ENCODE results near the gene AUTS2. TPM values are rescaled to one million over a fixed set of nuclear protein-coding genes. Genes with fewer than 3 reads are reported as not detected.
A peak's percentile ranks its signal among the peaks of the same experiment; 100 is the strongest.

Gene AUTS2
- total RNA-seq, 1 experiment from 2014 or later: 256 TPM

DNA sequence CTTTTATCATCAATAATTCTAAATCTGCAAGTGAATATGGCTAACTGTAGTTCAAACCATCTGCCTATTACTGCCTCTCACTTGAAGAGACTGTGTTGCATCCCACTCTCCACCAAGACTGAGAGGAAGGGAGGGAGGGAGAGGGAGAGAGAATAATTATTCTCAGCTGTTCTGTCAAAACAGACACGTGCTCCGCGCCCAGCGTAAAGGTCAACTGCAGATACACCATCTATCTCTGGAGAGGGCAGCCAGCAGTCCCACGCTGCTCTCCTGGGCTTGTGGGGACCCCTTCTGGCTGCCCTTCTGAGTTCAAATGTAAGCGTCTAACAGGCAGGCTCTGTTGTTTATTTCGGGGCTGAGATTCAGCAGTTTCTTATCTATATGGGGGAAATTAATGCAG is 908.2 kb downstream of the AUTS2 start:
- H3K27ac Mint-ChIP-seq: peak overlapping the region in 1 of 3 experiments; percentile 16; a peak in 1 of 7 replicates

More for the DNA sequence above, 908.2 kb downstream of the AUTS2 start:
- Mint-ChIP-seq H3K4me3 (no peak overlapping the region), H3K4me1 (peaks cover 3% of the 10 kb centered on the region in 2 experiments; a peak in 3 of 4 replicates), H3K9me3 (no peaks in the 10 kb centered on the region), H3K36me3 (ENCODE audit: insufficient read depth in 1 of 3, low read depth in 3 of 3) (no peaks in the 10 kb centered on the region), H3K27me3 (ENCODE audit: low read depth) (peaks cover 3% of the 10 kb centered on the region)
- no peak overlapping the region for H2AFZ ChIP-seq (ENCODE audit: low read length)
- H3K18ac ChIP-seq (ENCODE audit: insufficient read length, low read depth, low read length): no peak overlapping the region
- H2BK12ac ChIP-seq (ENCODE audit: insufficient read length, low read depth, low read length): no peak overlapping the region
- WGBS (ENCODE audit: extremely low coverage, insufficient read length, low lambda C conversion rate): no CpG with 5 or more reads among the region's 7 CpGs
- no peaks in the 10 kb centered on the region for H3K79me2 ChIP-seq (ENCODE audit: insufficient read depth, low read length)
- no peaks in the 10 kb centered on the region for H3K23me2 ChIP-seq (ENCODE audit: insufficient read length, low read depth, low read length, poor library complexity, severe bottlenecking)
- TF ChIP-seq, protein P1, sequence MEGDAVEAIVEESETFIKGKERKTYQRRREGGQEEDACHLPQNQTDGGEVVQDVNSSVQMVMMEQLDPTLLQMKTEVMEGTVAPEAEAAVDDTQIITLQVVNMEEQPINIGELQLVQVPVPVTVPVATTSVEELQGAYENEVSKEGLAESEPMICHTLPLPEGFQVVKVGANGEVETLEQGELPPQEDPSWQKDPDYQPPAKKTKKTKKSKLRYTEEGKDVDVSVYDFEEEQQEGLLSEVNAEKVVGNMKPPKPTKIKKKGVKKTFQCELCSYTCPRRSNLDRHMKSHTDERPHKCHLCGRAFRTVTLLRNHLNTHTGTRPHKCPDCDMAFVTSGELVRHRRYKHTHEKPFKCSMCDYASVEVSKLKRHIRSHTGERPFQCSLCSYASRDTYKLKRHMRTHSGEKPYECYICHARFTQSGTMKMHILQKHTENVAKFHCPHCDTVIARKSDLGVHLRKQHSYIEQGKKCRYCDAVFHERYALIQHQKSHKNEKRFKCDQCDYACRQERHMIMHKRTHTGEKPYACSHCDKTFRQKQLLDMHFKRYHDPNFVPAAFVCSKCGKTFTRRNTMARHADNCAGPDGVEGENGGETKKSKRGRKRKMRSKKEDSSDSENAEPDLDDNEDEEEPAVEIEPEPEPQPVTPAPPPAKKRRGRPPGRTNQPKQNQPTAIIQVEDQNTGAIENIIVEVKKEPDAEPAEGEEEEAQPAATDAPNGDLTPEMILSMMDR (conservative IDR thresholded peaks at IDR 0.05): peak; percentile 77
- no peak overlapping the region for H4K8ac ChIP-seq (replicated peaks; ENCODE audit: insufficient read length, low read depth, low read length)
- no peaks in the 10 kb centered on the region for H3K79me1 ChIP-seq (ENCODE audit: insufficient read depth, low read depth, low read length, poor library complexity, severe bottlenecking)
- H4K20me1 ChIP-seq (ENCODE audit: control insufficient read depth, insufficient read depth, insufficient read length): no peaks in the 10 kb centered on the region
- H3K56ac ChIP-seq (ENCODE audit: insufficient read length, low read depth, low read length): no peak overlapping the region
- no peak overlapping the region for H3K14ac ChIP-seq (ENCODE audit: insufficient read depth, low read length)
- H2BK5ac ChIP-seq (ENCODE audit: insufficient read length, low read length): no peak overlapping the region
- H3K4me2 ChIP-seq (ENCODE audit: insufficient read depth, insufficient read length, low read length): no peak overlapping the region
- H3K23ac ChIP-seq (ENCODE audit: insufficient read length, low read depth, low read length): no peak overlapping the region
- H2BK20ac ChIP-seq (ENCODE audit: low read depth, low read length, poor library complexity, severe bottlenecking): no peak overlapping the region
- no peak overlapping the region for H2AK5ac ChIP-seq (ENCODE audit: insufficient read length, low read length)
- no peaks in the 10 kb centered on the region for H3K27me3 ChIP-seq (ENCODE audit: insufficient read depth, low read length)
- no peak overlapping the region for H2BK120ac ChIP-seq (ENCODE audit: low read depth, low read length, poor library complexity, severe bottlenecking)
- H3K4me1 ChIP-seq (ENCODE audit: insufficient read depth, low read length): no peaks in the 10 kb centered on the region
- H3K27ac ChIP-seq (ENCODE audit: insufficient read length, low read depth, low read length): no peak overlapping the region
- no peak overlapping the region for H4K5ac ChIP-seq (ENCODE audit: insufficient read length, low read depth, low read length)
- DNase-seq: peak; percentile 68
- H4K91ac ChIP-seq (ENCODE audit: insufficient read length, low read depth, low read length): no peak overlapping the region
- no peak overlapping the region for H3K4ac ChIP-seq (ENCODE audit: low read depth, low read length)
- H3K9ac ChIP-seq (ENCODE audit: extremely low read depth, insufficient read length, low read length): no peak overlapping the region
- H3K9me3 ChIP-seq (ENCODE audit: control insufficient read depth, low read depth, low read length): no peaks in the 10 kb centered on the region
- H3T11ph ChIP-seq (ENCODE audit: low read length): no peak overlapping the region
- no peak overlapping the region for H2BK15ac ChIP-seq (ENCODE audit: low read depth, low read length)

Data from H9 (cell line).